SK-N-SH (cell line): ENCODE data around the gene LCN2. TPM values are rescaled to one million over a fixed set of nuclear protein-coding genes. Genes with fewer than 3 reads are reported as not detected.

Experiments used
- CTCF ChIA-PET: fragments of 300-600, 350-600 bp; formaldehyde crosslinking; extraction: SDS; loops from one replicate; lab custom pipeline; 2021; lab: Yijun Ruan, JAX
- POLR2A ChIA-PET: fragments of 350-600 bp; sonication (Branson Sonifier 250); formaldehyde crosslinking; extraction: SDS; loops from one replicate; lab custom pipeline; 2020; ENCODE audit warnings: antibody characterized with exemption, inconsistent platforms; lab: Yijun Ruan, JAX
- DNase-seq: peaks from one replicate; pipeline ENCODE4 v3.0.0; 2012
- H2AFZ ChIP-seq: fragments of 200-600 bp; sonication (generic); 2 replicates; pipeline ENCODE4 v1.8.1; 2016; ENCODE audit warnings: antibody characterized with exemption, mild to moderate bottlenecking, low read depth
- H3F3A ChIP-seq: fragments of 200-600 bp; sonication (generic); replicated peaks from 2 replicates; pipeline ENCODE3; 2016; ENCODE audit warnings: antibody characterized with exemption, mild to moderate bottlenecking; ENCODE audit not compliant: insufficient read depth
- H3K27ac ChIP-seq, 2 experiments: fragments of 200-500 bp in 1 of 2; fragments of 200-600 bp in 1 of 2; sonication (Bioruptor generic) in 1 of 2; sonication (generic), shearing (Covaris generic) in 1 of 2; 2 replicates each; pipeline versions ENCODE4 v1.5.1 to v1.6.1; 2014 to 2016; ENCODE audit warnings: low read depth in 2 of 2, inconsistent platforms in 1 of 2, low read length in 1 of 2, mild to moderate bottlenecking in 1 of 2, mixed read lengths in 1 of 2
- H3K27me3 ChIP-seq: fragments of 200-600 bp; sonication (generic), shearing (Covaris generic); 2 replicates; pipeline ENCODE4 v1.6.1; 2016; ENCODE audit warnings: mixed run types; ENCODE audit not compliant: insufficient read depth
- H3K36me3 ChIP-seq, 2 experiments: fragments of 200-500 bp in 1 of 2; fragments of 200-600 bp in 1 of 2; sonication (Bioruptor generic) in 1 of 2; sonication (generic) in 1 of 2; replicated peaks in 1 of 2; 2 replicates each; pipeline versions ENCODE3 to v1.5.1; 2014 to 2016; ENCODE audit warnings: low read length in 1 of 2, mild to moderate bottlenecking in 1 of 2; ENCODE audit not compliant: insufficient read depth in 2 of 2, control insufficient read depth in 1 of 2
- H3K4me1 ChIP-seq, 2 experiments: fragments of 200-500 bp in 1 of 2; fragments of 200-600 bp in 1 of 2; sonication (Bioruptor generic) in 1 of 2; sonication (generic), shearing (Covaris generic) in 1 of 2; 2 replicates each; pipeline versions ENCODE4 v1.5.1 to v1.6.1; 2014 to 2016; ENCODE audit warnings: low read depth in 1 of 2, low read length in 1 of 2, mixed run types in 1 of 2; ENCODE audit not compliant: insufficient read depth in 2 of 2, control insufficient read depth in 1 of 2
- H3K4me2 ChIP-seq: fragments of 200-600 bp; sonication (generic), shearing (Covaris generic); 2 replicates; pipeline ENCODE4 v1.6.1; 2017; ENCODE audit warnings: mixed run types
- H3K4me3 ChIP-seq, 2 experiments: fragments of 200-500 bp in 1 of 2; fragments of 200-600 bp in 1 of 2; sonication (Bioruptor generic) in 1 of 2; sonication (generic), shearing (Covaris generic) in 1 of 2; 2 replicates each; pipeline versions ENCODE4 v1.5.1 to v1.8.1; 2014 to 2016; ENCODE audit warnings: low read depth in 2 of 2, inconsistent platforms in 1 of 2, low read length in 1 of 2, mild to moderate bottlenecking in 1 of 2, mixed read lengths in 1 of 2, moderate library complexity in 1 of 2
- H3K79me2 ChIP-seq: fragments of 200-600 bp; sonication (generic); 2 replicates; pipeline ENCODE4 v1.8.1; 2017; ENCODE audit warnings: mild to moderate bottlenecking; ENCODE audit not compliant: insufficient read depth
- H3K9ac ChIP-seq: fragments of 200-600 bp; sonication (generic); 2 replicates; pipeline ENCODE4 v1.6.1; 2017; ENCODE audit warnings: mixed run types
- H3K9me2 ChIP-seq: fragments of 200-600 bp; sonication (generic); 2 replicates; pipeline ENCODE4 v1.6.1; 2017; ENCODE audit warnings: mixed run types
- H3K9me3 ChIP-seq: fragments of 200-600 bp; sonication (generic); 2 replicates; pipeline ENCODE4 v1.6.1; 2017; ENCODE audit warnings: mixed run types, mild to moderate bottlenecking, moderate library complexity
- H4K20me1 ChIP-seq: fragments of 200-600 bp; sonication (generic); 2 replicates; pipeline ENCODE4 v1.6.1; 2017; ENCODE audit warnings: mild to moderate bottlenecking, mixed run types; ENCODE audit not compliant: insufficient read depth
- ELF1 ChIP-seq: IDR thresholded peaks from 2 replicates; pipeline ENCODE4 v1.4.0; 2012
- EP300 ChIP-seq, 2 experiments: IDR thresholded peaks; 2 replicates each; pipeline versions ENCODE4 v1.4.0 to v1.6.1; 2012; ENCODE audit warnings: borderline replicate concordance in 1 of 2, low read depth in 1 of 2, low read length in 1 of 2
- EZH2phosphoT487 ChIP-seq: fragments of 200-600 bp; sonication (generic); IDR thresholded peaks from 2 replicates; pipeline ENCODE4 v1.6.1; 2017; ENCODE audit warnings: low read depth, mixed run types, mild to moderate bottlenecking, antibody characterized with exemption, moderate library complexity, borderline replicate concordance
- FOSL2 ChIP-seq: IDR thresholded peaks from 2 replicates; pipeline ENCODE4 v1.4.0; 2012; ENCODE audit warnings: low read depth, mild to moderate bottlenecking, moderate library complexity, borderline replicate concordance
- JUND ChIP-seq: IDR thresholded peaks from 2 replicates; pipeline ENCODE4 v1.4.0; 2012
- MEF2A ChIP-seq: IDR thresholded peaks from 2 replicates; pipeline ENCODE4 v1.4.0; 2012; ENCODE audit warnings: low read depth, borderline replicate concordance
- MXI1 ChIP-seq: IDR thresholded peaks from 2 replicates; pipeline ENCODE4 v1.6.1; 2012; ENCODE audit warnings: mild to moderate bottlenecking, low read depth, low read length, improper control_type of control experiment
- RCOR1 ChIP-seq: fragments of 150-350 bp; IDR thresholded peaks from 2 replicates; pipeline ENCODE4 v1.6.1; 2017; ENCODE audit warnings: antibody characterized with exemption, low read length
- RFX5 ChIP-seq: IDR thresholded peaks from 2 replicates; pipeline ENCODE4 v1.6.1; 2012; ENCODE audit warnings: mild to moderate bottlenecking, improper control_type of control experiment, low read length
- TEAD4 ChIP-seq: IDR thresholded peaks from 2 replicates; pipeline ENCODE4 v1.4.0; 2012; ENCODE audit warnings: mild to moderate bottlenecking, borderline replicate concordance; ENCODE audit not compliant: insufficient read depth
- WGBS: methylation state at CpG from one replicate; pipeline ENCODE4 v1.1.6; 2017; ENCODE audit warnings: low lambda C conversion rate; 5-methylcytosine and 5-hydroxymethylcytosine counted together
- polyA plus RNA-seq, 3 experiments: library from polyadenylated mRNA; depleted of rRNA; stranded (reverse); fragments of >200 nt; gene quantifications; 2 replicates each; pipeline ENCODE4 v1.2.3, GENCODE V29; 2012
- TF ChIP-seq, protein P1 (sequence below): fragments of 150-350 bp; IDR thresholded peaks from 2 replicates; pipeline ENCODE4 v1.6.1; 2017; ENCODE audit warnings: antibody characterized with exemption, low read length, low read depth, borderline replicate concordance
- TF ChIP-seq, protein P2 (sequence below): IDR thresholded peaks from 2 replicates; pipeline ENCODE4; 2012
- TF ChIP-seq, protein P3 (sequence below): fragments of 150-350 bp; IDR thresholded peaks from 2 replicates; pipeline ENCODE4 v1.6.1; 2016; ENCODE audit warnings: mild to moderate bottlenecking, low read depth, low read length
- TF ChIP-seq, protein P4 (sequence below): IDR thresholded peaks from 2 replicates; pipeline ENCODE4 v1.4.0; 2012; ENCODE audit warnings: low read depth, borderline replicate concordance

The LCN2 gene
- polyA plus RNA-seq, 1 of the 3 experiments (the other 2 are of a cell fraction) = not detected

DNA sequence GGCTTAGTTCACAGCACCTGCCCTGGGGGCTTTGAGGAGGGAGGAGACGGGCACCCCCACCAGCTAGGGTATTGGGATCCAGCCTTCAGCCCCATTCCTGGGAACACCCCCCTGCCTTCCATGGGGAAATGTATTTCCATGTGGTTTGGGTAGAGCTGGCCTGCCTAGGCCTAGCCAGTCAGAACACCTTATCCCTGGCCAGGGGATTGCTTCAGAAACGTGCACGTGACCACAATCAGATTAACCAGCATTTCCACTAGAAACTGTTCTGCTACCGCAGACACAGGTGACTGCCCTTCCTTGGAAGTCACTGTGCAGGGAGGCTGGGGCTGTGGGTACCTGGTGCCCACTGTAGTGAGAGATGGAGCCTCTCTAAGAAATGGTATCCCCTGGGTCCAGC, 24.8 kb downstream of the LCN2 start:
- TF ChIP-seq JUND (no peak), MEF2A (no peak), RFX5 (no peak), ELF1 (no peak), EP300 (IDR thresholded peaks at IDR 0.05; ENCODE audit: borderline replicate concordance in 1 of 2, low read depth in 1 of 2, low read length in 1 of 2) (no peak), TEAD4 (no peak), MXI1 (no peak)
- TF ChIP-seq, protein P1, sequence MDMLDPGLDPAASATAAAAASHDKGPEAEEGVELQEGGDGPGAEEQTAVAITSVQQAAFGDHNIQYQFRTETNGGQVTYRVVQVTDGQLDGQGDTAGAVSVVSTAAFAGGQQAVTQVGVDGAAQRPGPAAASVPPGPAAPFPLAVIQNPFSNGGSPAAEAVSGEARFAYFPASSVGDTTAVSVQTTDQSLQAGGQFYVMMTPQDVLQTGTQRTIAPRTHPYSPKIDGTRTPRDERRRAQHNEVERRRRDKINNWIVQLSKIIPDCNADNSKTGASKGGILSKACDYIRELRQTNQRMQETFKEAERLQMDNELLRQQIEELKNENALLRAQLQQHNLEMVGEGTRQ = no peak
- TF ChIP-seq, protein P2, sequence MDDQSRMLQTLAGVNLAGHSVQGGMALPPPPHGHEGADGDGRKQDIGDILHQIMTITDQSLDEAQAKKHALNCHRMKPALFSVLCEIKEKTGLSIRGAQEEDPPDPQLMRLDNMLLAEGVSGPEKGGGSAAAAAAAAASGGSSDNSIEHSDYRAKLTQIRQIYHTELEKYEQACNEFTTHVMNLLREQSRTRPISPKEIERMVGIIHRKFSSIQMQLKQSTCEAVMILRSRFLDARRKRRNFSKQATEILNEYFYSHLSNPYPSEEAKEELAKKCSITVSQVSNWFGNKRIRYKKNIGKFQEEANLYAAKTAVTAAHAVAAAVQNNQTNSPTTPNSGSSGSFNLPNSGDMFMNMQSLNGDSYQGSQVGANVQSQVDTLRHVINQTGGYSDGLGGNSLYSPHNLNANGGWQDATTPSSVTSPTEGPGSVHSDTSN = no peak
- TF ChIP-seq, protein P3, sequence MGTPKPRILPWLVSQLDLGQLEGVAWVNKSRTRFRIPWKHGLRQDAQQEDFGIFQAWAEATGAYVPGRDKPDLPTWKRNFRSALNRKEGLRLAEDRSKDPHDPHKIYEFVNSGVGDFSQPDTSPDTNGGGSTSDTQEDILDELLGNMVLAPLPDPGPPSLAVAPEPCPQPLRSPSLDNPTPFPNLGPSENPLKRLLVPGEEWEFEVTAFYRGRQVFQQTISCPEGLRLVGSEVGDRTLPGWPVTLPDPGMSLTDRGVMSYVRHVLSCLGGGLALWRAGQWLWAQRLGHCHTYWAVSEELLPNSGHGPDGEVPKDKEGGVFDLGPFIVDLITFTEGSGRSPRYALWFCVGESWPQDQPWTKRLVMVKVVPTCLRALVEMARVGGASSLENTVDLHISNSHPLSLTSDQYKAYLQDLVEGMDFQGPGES = no peak
- TF ChIP-seq, protein P4, sequence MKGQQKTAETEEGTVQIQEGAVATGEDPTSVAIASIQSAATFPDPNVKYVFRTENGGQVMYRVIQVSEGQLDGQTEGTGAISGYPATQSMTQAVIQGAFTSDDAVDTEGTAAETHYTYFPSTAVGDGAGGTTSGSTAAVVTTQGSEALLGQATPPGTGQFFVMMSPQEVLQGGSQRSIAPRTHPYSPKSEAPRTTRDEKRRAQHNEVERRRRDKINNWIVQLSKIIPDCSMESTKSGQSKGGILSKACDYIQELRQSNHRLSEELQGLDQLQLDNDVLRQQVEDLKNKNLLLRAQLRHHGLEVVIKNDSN = no peak
- TF ChIP-seq, all 33 proteins: peak for 0
- POLR2A ChIA-PET = interaction anchor here (1.2 kb wide), 1 partner anchor 14 kb away, joined by 3 read pairs; the partner anchor contains the start of gene BBLN
- Histone ChIP-seq H2AFZ (no peak overlapping the region), H3K79me2 (no peaks in the 10 kb centered on the region; the same call in 1 of the 2 replicates), H4K20me1 (no peaks in the 10 kb centered on the region), H3K4me1 (peaks cover 3 to 5% of the 10 kb centered on the region in 2 experiments; a peak in 2 of 4 replicates), H3K36me3 (peaks cover 24 to 47% of the 10 kb centered on the region in 2 experiments), H3K9me3 (no peaks in the 10 kb centered on the region), H3F3A (peaks cover 18% of the 10 kb centered on the region), H3K4me2 (no peak overlapping the region), H3K27me3 (no peaks in the 10 kb centered on the region), H3K9me2 (no peaks in the 10 kb centered on the region), H3K27ac (peak overlapping the region in 1 of 2 experiments; percentile 31; a peak in 2 of 4 replicates), H3K4me3 (no peak overlapping the region), H3K9ac (no peak overlapping the region)
- WGBS = 86% methylated on average over 4 of the region's 4 CpGs
- CTCF ChIA-PET = interaction anchor here (1.1 to 3.7 kb wide), 3 partner anchors 13 to 67 kb away, joined by 3 to 18 read pairs (median 3); partner anchors contain the start of gene CIZ1
- no peak for DNase-seq

DNA sequence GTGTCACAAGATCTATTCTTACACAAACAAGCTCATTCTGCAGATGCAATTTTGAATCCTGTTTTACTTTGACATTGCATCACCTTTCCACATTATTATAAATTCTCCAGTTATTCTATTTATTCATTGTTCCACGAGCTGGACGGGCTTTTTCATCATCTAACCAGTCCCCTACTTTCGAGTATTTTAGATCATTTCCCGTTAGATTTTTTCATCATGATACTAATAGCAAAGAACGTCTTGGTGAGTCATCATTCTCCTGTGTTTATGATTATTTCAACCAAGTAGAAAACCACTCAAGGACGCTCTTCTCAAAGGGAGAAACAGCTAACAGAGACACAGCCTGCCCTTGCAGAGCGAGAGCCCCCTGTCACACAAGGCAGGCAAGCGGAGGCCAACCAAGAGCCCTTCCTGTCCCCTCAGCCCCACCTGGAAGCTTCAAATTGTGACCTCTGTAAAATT, 25.9 kb downstream of the LCN2 start:
- POLR2A ChIA-PET = no interaction called here
- TF ChIP-seq, protein P2 = 0 out of 2 replicates have a peak, but pooled peaks have one; percentile 13
- 0 out of 2 replicates have a peak, but pooled peaks have one; percentile 47 for TF ChIP-seq JUND
- TF ChIP-seq FOSL2 = peak; percentile 44; the same call in 1 of the 2 replicates
- TF ChIP-seq EZH2phosphoT487 = no peak
- no peak for TF ChIP-seq RCOR1
- Histone ChIP-seq H3K36me3 (peaks cover 35 to 44% of the 10 kb centered on the region in 2 experiments), H3K4me3 (no peak overlapping the region), H3F3A (peaks cover 18% of the 10 kb centered on the region), H3K9me3 (no peaks in the 10 kb centered on the region), H3K4me1 (peaks cover 3 to 5% of the 10 kb centered on the region in 2 experiments; a peak in 2 of 4 replicates), H2AFZ (no peak overlapping the region), H3K27me3 (no peaks in the 10 kb centered on the region), H3K9ac (no peak overlapping the region), H3K79me2 (no peaks in the 10 kb centered on the region; the same call in 1 of the 2 replicates), H3K27ac (peak overlapping the region in 1 of 2 experiments; percentile 31; a peak in 2 of 4 replicates), H3K4me2 (no peak overlapping the region), H3K9me2 (no peaks in the 10 kb centered on the region), H4K20me1 (no peaks in the 10 kb centered on the region)
- no peak for DNase-seq
- 59% methylated on average over 8 of the region's 8 CpGs for WGBS
- CTCF ChIA-PET = interaction anchor here (1.2 to 3.7 kb wide), 2 partner anchors 15 to 57 kb away, joined by 3 to 18 read pairs; partner anchors contain the start of gene CIZ1
